K562 (cell line): Measurements from ENCODE around the gene ADAM22.

Experiments used
- CBX5 ChIP-seq: IDR thresholded peaks from 2 replicates; pipeline ENCODE4 v1.6.1; 2014; ENCODE audit warnings: low read depth, borderline replicate concordance
- CTCF ChIP-seq, 3 experiments: IDR thresholded peaks in 2 of 3; conservative IDR thresholded peaks in 1 of 3; 2 replicates each; pipeline ENCODE4 v1.5.1; 2011 to 2012; ENCODE audit warnings: low read length in 3 of 3, mild to moderate bottlenecking in 3 of 3, control low read depth in 2 of 3, improper control_type of control experiment in 1 of 3, inconsistent platforms in 1 of 3, low read depth in 1 of 3, mixed read lengths in 1 of 3, moderate library complexity in 1 of 3; ENCODE audit not compliant: insufficient read depth in 2 of 3
- EP300 ChIP-seq: IDR thresholded peaks from 2 replicates; pipeline ENCODE4 v1.6.1; 2012; ENCODE audit warnings: low read length, improper control_type of control experiment
- MAX ChIP-seq: sonication (generic); formaldehyde crosslinking; IDR thresholded peaks from 2 replicates; pipeline ENCODE4 v1.9.0; 2022; ENCODE audit warnings: mild to moderate bottlenecking, missing genetic modification reagents
- NKRF ChIP-seq: fragments of 450-650 bp; IDR thresholded peaks from 2 replicates; pipeline ENCODE4 v1.6.1; 2016; ENCODE audit warnings: borderline replicate concordance
- NR1H2 ChIP-seq: sonication (generic); formaldehyde crosslinking; IDR thresholded peaks from 2 replicates; pipeline ENCODE4 v1.4.0; 2020; ENCODE audit warnings: mild to moderate bottlenecking, missing genetic modification reagents
- SMAD3 ChIP-seq: fragments of 450-650 bp; formaldehyde crosslinking; conservative IDR thresholded peaks from 2 replicates; pipeline ENCODE4 v1.4.0; 2020; ENCODE audit warnings: mild to moderate bottlenecking
- SMARCE1 ChIP-seq: fragments of 450-650 bp; IDR thresholded peaks from 2 replicates; pipeline ENCODE4 v1.7.1; 2016; ENCODE audit warnings: mild to moderate bottlenecking
- TFAM ChIP-seq: fragments of 250-450 bp; sonication (Bioruptor Pico); conservative IDR thresholded peaks from 2 replicates; pipeline ENCODE4 v1.5.0; 2021; ENCODE audit warnings: mild to moderate bottlenecking, moderate library complexity
- ZBTB7A ChIP-seq: IDR thresholded peaks from 2 replicates; pipeline ENCODE4 v1.6.1; 2011; ENCODE audit warnings: low read depth, mild to moderate bottlenecking, low read length, moderate library complexity, borderline replicate concordance; ENCODE audit not compliant: control insufficient read depth

GRCh38 chr7:88239852-88240251, 305.8 kb downstream of the ADAM22 start:
- no peak for TF ChIP-seq SMAD3
- TF ChIP-seq ZBTB7A = no peak
- TF ChIP-seq NR1H2 (CRISPR knock-in tag) = no peak
- no peak for TF ChIP-seq CTCF (IDR thresholded peaks at IDR 0.05 in 2 of 3, conservative IDR thresholded peaks at IDR 0.05 in 1 of 3; ENCODE audit: insufficient read depth in 2 of 3, low read depth in 1 of 3, low read length in 3 of 3)
- no peak for TF ChIP-seq NKRF
- no peak for TF ChIP-seq SMARCE1
- TF ChIP-seq CBX5 = no peak
- no peak for TF ChIP-seq TFAM (CRISPR knock-in tag)
- no peak for TF ChIP-seq EP300
- no peak for TF ChIP-seq MAX (CRISPR knock-in tag)
